Neural cell (in vitro differentiated cells): ENCODE data around the gene NUBP1. TPM values are rescaled to one million over a fixed set of nuclear protein-coding genes. Genes with fewer than 3 reads are reported as not detected.
"Not testable (repeated sequence)": the region's sequence is repeated elsewhere in the genome, so short reads cannot be mapped to it uniquely, and the experiment has no call there.

ENCODE experiments used
- H2AFZ ChIP-seq: fragments of 200-600, 300-800 bp; sonication (generic), shearing (Covaris generic); 2 replicates; pipeline ENCODE4 v1.6.0; 2014; ENCODE audit warnings: low read depth, mild to moderate bottlenecking, antibody characterized with exemption, low read length, moderate library complexity
- H3F3A ChIP-seq: fragments of 200-600 bp; shearing (Covaris generic); 2 replicates; pipeline ENCODE4 v1.6.1; 2016; ENCODE audit warnings: mild to moderate bottlenecking, moderate library complexity, mixed read lengths, antibody characterized with exemption, low read length; ENCODE audit not compliant: insufficient read depth, poor library complexity, severe bottlenecking
- H3K27ac ChIP-seq: fragments of 200-600, 300-800 bp; sonication (generic), shearing (Covaris generic); 2 replicates; pipeline ENCODE4 v1.5.1; 2014; ENCODE audit warnings: mild to moderate bottlenecking, low read length, moderate library complexity
- H3K27me3 ChIP-seq: fragments of 300-800, 200-600 bp; sonication (generic), shearing (Covaris generic); 2 replicates; pipeline ENCODE4 v1.6.0; 2014; ENCODE audit warnings: mild to moderate bottlenecking, low read depth, low read length, moderate library complexity; ENCODE audit not compliant: insufficient read depth
- H3K36me3 ChIP-seq: fragments of 300-800, 200-600 bp; sonication (generic), shearing (Covaris generic); 2 replicates; pipeline ENCODE4 v1.5.1; 2014; ENCODE audit warnings: mild to moderate bottlenecking, antibody characterized with exemption, low read length, moderate library complexity; ENCODE audit not compliant: insufficient read depth
- H3K4me2 ChIP-seq: fragments of 300-800, 200-600 bp; sonication (generic), shearing (Covaris generic); 2 replicates; pipeline ENCODE4 v1.6.0; 2014; ENCODE audit warnings: mild to moderate bottlenecking, low read length
- H3K4me3 ChIP-seq: fragments of 300-800, 200-600 bp; sonication (generic), shearing (Covaris generic); 2 replicates; pipeline ENCODE4 v1.5.1; 2014; ENCODE audit warnings: mild to moderate bottlenecking, low read length, moderate library complexity
- H3K79me2 ChIP-seq: fragments of 200-600 bp; shearing (Covaris generic); replicated peaks from 2 replicates; pipeline ENCODE4 v1.6.0; 2014; ENCODE audit warnings: mild to moderate bottlenecking, low read length, moderate library complexity; ENCODE audit not compliant: insufficient read depth
- H3K9ac ChIP-seq: fragments of 300-800, 200-600 bp; sonication (generic), shearing (Covaris generic); 2 replicates; pipeline ENCODE4 v1.6.1; 2016; ENCODE audit warnings: mild to moderate bottlenecking, low read length, mixed read lengths
- H3K9me2 ChIP-seq: fragments of 200-600 bp; shearing (Covaris generic); 2 replicates; pipeline ENCODE4 v1.6.1; 2016; ENCODE audit warnings: mild to moderate bottlenecking, low read length, mixed read lengths; ENCODE audit not compliant: insufficient read depth
- H3K9me3 ChIP-seq: fragments of 200-600, 300-800 bp; sonication (generic), shearing (Covaris generic); 2 replicates; pipeline ENCODE4 v1.6.1; 2016; ENCODE audit warnings: mild to moderate bottlenecking, mixed run types, low read length, moderate library complexity, mixed read lengths
- H4K20me1 ChIP-seq: fragments of 200-600 bp; shearing (Covaris generic); 2 replicates; pipeline ENCODE4 v1.6.1; 2016; ENCODE audit warnings: mild to moderate bottlenecking, mixed run types; ENCODE audit not compliant: insufficient read depth
- EP300 ChIP-seq: fragments of 450-650 bp; conservative IDR thresholded peaks from 2 replicates; pipeline ENCODE4 v1.6.1; 2014; ENCODE audit warnings: antibody characterized with exemption, mild to moderate bottlenecking, moderate library complexity; ENCODE audit not compliant: poor library complexity, severe bottlenecking
- EZH2 ChIP-seq: fragments of 200-600, 300-800 bp; shearing (Covaris generic), sonication (generic); IDR thresholded peaks from 2 replicates; pipeline ENCODE4 v1.6.1; 2014; ENCODE audit warnings: antibody characterized with exemption, low read length, borderline replicate concordance, mild to moderate bottlenecking; ENCODE audit not compliant: insufficient read depth, poor library complexity, severe bottlenecking
- MXI1 ChIP-seq: fragments of 450-650 bp; conservative IDR thresholded peaks from 2 replicates; pipeline ENCODE4 v1.6.1; 2014; ENCODE audit warnings: antibody characterized with exemption, mild to moderate bottlenecking; ENCODE audit not compliant: poor library complexity, severe bottlenecking
- POLR2AphosphoS5 ChIP-seq: IDR thresholded peaks from 2 replicates; pipeline ENCODE4 v1.6.1; 2012
- RAD21 ChIP-seq: fragments of 450-650 bp; conservative IDR thresholded peaks from 2 replicates; pipeline ENCODE4 v1.6.1; 2014; ENCODE audit warnings: antibody characterized with exemption, mild to moderate bottlenecking, moderate library complexity
- REST ChIP-seq: IDR thresholded peaks from 2 replicates; pipeline ENCODE4 v1.6.1; 2012; ENCODE audit warnings: borderline replicate concordance
- SMC3 ChIP-seq: fragments of 450-650 bp; conservative IDR thresholded peaks from 2 replicates; pipeline ENCODE4 v1.6.1; 2014; ENCODE audit warnings: antibody characterized with exemption, mild to moderate bottlenecking, moderate library complexity; ENCODE audit not compliant: poor library complexity
- TAF1 ChIP-seq: IDR thresholded peaks from 2 replicates; pipeline ENCODE4 v1.6.1; 2012; ENCODE audit warnings: low read depth
- polyA plus RNA-seq: library from polyadenylated mRNA; depleted of rRNA; stranded (reverse); fragments of >200 nt; gene quantifications from 2 replicates; pipeline ENCODE4 v1.2.3, GENCODE V29; 2014
- TF ChIP-seq, protein P1 (sequence below): fragments of 450-650 bp; IDR thresholded peaks from 2 replicates; pipeline ENCODE4 v1.5.1; 2014; ENCODE audit warnings: antibody characterized with exemption, mild to moderate bottlenecking, moderate library complexity; ENCODE audit not compliant: poor library complexity, severe bottlenecking

Gene NUBP1
- polyA plus RNA-seq, 1 donor from 2014 or later = 19.7 TPM

GRCh38 chr16:10740845-10741208 is 2.8 kb upstream of the NUBP1 start:
- H3K4me2 ChIP-seq = no peak overlapping the region
- no peaks in the 10 kb centered on the region for H3K36me3 ChIP-seq
- H2AFZ ChIP-seq = no peak overlapping the region
- H3K79me2 ChIP-seq = no peaks in the 10 kb centered on the region
- no peak overlapping the region for H3K27ac ChIP-seq
- no peak overlapping the region for H3K4me3 ChIP-seq
- peaks cover 2% of the 10 kb centered on the region for H3F3A ChIP-seq
- no peaks in the 10 kb centered on the region for H3K9me2 ChIP-seq
- TF ChIP-seq SMC3 (no peak), REST (no peak), MXI1 (no peak), RAD21 (no peak), EZH2 (no peak), POLR2AphosphoS5 (no peak), EP300 (no peak), TAF1 (no peak)
- TF ChIP-seq, protein P1, sequence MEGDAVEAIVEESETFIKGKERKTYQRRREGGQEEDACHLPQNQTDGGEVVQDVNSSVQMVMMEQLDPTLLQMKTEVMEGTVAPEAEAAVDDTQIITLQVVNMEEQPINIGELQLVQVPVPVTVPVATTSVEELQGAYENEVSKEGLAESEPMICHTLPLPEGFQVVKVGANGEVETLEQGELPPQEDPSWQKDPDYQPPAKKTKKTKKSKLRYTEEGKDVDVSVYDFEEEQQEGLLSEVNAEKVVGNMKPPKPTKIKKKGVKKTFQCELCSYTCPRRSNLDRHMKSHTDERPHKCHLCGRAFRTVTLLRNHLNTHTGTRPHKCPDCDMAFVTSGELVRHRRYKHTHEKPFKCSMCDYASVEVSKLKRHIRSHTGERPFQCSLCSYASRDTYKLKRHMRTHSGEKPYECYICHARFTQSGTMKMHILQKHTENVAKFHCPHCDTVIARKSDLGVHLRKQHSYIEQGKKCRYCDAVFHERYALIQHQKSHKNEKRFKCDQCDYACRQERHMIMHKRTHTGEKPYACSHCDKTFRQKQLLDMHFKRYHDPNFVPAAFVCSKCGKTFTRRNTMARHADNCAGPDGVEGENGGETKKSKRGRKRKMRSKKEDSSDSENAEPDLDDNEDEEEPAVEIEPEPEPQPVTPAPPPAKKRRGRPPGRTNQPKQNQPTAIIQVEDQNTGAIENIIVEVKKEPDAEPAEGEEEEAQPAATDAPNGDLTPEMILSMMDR = no peak
- no peaks in the 10 kb centered on the region for H3K9me3 ChIP-seq
- H4K20me1 ChIP-seq = no peaks in the 10 kb centered on the region
- H3K27me3 ChIP-seq = no peaks in the 10 kb centered on the region
- H3K9ac ChIP-seq = no peak overlapping the region

- not testable (repeated sequence) for H2AFZ ChIP-seq, H3K9ac ChIP-seq, H3K4me2 ChIP-seq, H3K9me2 ChIP-seq, H3K36me3 ChIP-seq, H3K9me3 ChIP-seq, H3K79me2 ChIP-seq, H3K27me3 ChIP-seq, H3K4me3 ChIP-seq, H3F3A ChIP-seq, H3K27ac ChIP-seq, H4K20me1 ChIP-seq
These were observed 2.4 kb upstream of the NUBP1 start for GRCh38 chr16:10741249-10741648.

DNA sequence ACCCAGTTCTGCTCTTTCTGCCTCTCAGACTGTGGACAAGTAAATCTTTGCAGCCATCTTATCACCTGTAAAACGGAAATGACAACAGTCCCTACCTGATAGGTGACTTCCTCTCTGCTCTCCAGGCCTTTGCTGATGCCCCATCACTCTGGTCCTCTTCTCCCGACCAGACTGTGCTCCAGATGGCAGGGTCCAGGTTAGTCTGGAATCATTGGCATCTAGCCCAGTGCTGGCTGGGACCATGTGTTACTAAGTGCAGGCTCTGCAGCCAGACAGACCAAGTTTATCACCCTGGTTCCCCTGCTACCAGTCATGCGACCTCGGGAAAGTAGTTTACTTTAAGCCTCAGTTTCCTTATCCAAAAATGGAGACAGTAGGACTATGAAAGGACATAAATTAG is 1.8 kb upstream of the NUBP1 start:
- no peaks in the 10 kb centered on the region for H3K79me2 ChIP-seq
- H2AFZ ChIP-seq = no peak overlapping the region
- H3K27me3 ChIP-seq = no peaks in the 10 kb centered on the region
- no peak overlapping the region for H3K9ac ChIP-seq
- no peak overlapping the region for H3K4me2 ChIP-seq
- H3F3A ChIP-seq = peaks cover 2% of the 10 kb centered on the region
- no peak for TF ChIP-seq MXI1
- no peaks in the 10 kb centered on the region for H4K20me1 ChIP-seq
- no peaks in the 10 kb centered on the region for H3K9me2 ChIP-seq
- H3K4me3 ChIP-seq = no peak overlapping the region
- no peaks in the 10 kb centered on the region for H3K36me3 ChIP-seq
- H3K27ac ChIP-seq = no peak overlapping the region
- no peaks in the 10 kb centered on the region for H3K9me3 ChIP-seq
